VCaP (cell line): Measurements from ENCODE around the gene MLXIP.

Source experiments
- H3K27ac ChIP-seq: fragments of 450-650 bp; 2 replicates; pipeline ENCODE4 v1.5.1; 2017
- CTCF ChIP-seq: fragments of 450-650 bp; conservative IDR thresholded peaks from 2 replicates; pipeline ENCODE4 v1.5.1; 2017; ENCODE audit warnings: mild to moderate bottlenecking, moderate library complexity

MLXIP gene

GRCh38 chr12:122126713-122127597 is 48.4 kb downstream of the MLXIP start:
- H3K27ac ChIP-seq = peak overlapping the region; percentile 46
- peak; percentile 75 for TF ChIP-seq CTCF

GRCh38 chr12:122127839-122128238 is 49.3 kb downstream of the MLXIP start:
- H3K27ac ChIP-seq = peak overlapping the region; percentile 46; the same call in 1 of the 2 replicates
- TF ChIP-seq CTCF = no peak

GRCh38 chr12:122128481-122128880 is 49.9 kb downstream of the MLXIP start:
- no peak for TF ChIP-seq CTCF
- no peak overlapping the region for H3K27ac ChIP-seq

GRCh38 chr12:122129131-122129530 is 50.6 kb downstream of the MLXIP start:
- no peak for TF ChIP-seq CTCF
- H3K27ac ChIP-seq = no peak overlapping the region

- no peak for TF ChIP-seq CTCF
- no peak overlapping the region for H3K27ac ChIP-seq
Measured at GRCh38 chr12:122130150-122130549, 51.6 kb downstream of the MLXIP start.

GRCh38 chr12:122133192-122133950 is 54.8 kb downstream of the MLXIP start:
- no peak for TF ChIP-seq CTCF
- H3K27ac ChIP-seq = no peak overlapping the region

GRCh38 chr12:122135437-122136031 is 57.0 kb downstream of the MLXIP start:
- no peak overlapping the region for H3K27ac ChIP-seq
- TF ChIP-seq CTCF = no peak
